WTC11 (cell line): ENCODE results near the gene HCRTR1. TPM values are rescaled to one million over a fixed set of nuclear protein-coding genes. Genes with fewer than 3 reads are reported as not detected.
A peak's percentile ranks its signal among the peaks of the same experiment; 100 is the strongest.

Source experiments
- ATAC-seq: fragments of 200-7000 bp; cut with Tn5 transposase; 2 replicates; pipeline ENCODE4 v1.10.0; 2021; ENCODE audit warnings: mild to moderate bottlenecking, moderate library complexity
- CTCF ChIA-PET: fragments of 300-600 bp; sonication (Branson Sonifier 250); formaldehyde crosslinking; loops from one replicate; lab custom pipeline; 2021; ENCODE audit warnings: antibody characterized with exemption; lab: Charles Lee
- POLR2A ChIA-PET: fragments of 350-600 bp; sonication (Branson Sonifier 250); formaldehyde crosslinking; loops from one replicate; lab custom pipeline; 2021; ENCODE audit warnings: antibody characterized with exemption; lab: Charles Lee
- DNase-seq: peaks from one replicate; pipeline ENCODE4 v3.0.0; 2021; ENCODE audit warnings: low spot score
- H3K27ac Mint-ChIP-seq: 2 replicates; pipeline ENCODE4 v1.8.0; 2021; ENCODE audit warnings: mixed read lengths
- H3K27me3 Mint-ChIP-seq: 2 replicates; pipeline ENCODE4 v1.8.0; 2021; ENCODE audit warnings: low read depth, mild to moderate bottlenecking, moderate library complexity, mixed read lengths
- H3K36me3 Mint-ChIP-seq: 2 replicates; pipeline ENCODE4 v1.8.0; 2021; ENCODE audit warnings: mixed read lengths
- H3K4me1 Mint-ChIP-seq: 2 replicates; pipeline ENCODE4 v1.8.0; 2022; ENCODE audit warnings: mixed read lengths
- H3K4me3 Mint-ChIP-seq: 2 replicates; pipeline ENCODE4 v1.8.0; 2021; ENCODE audit warnings: mild to moderate bottlenecking, moderate library complexity, mixed read lengths
- H3K9me3 Mint-ChIP-seq: 2 replicates; pipeline ENCODE4 v1.8.0; 2021; ENCODE audit warnings: mixed read lengths
- CBFB ChIP-seq: sonication (generic); formaldehyde crosslinking; IDR thresholded peaks from 2 replicates; pipeline ENCODE4 v1.8.1; 2022; ENCODE audit warnings: mild to moderate bottlenecking, low read depth, missing genetic modification reagents
- CREB1 ChIP-seq: sonication (generic); formaldehyde crosslinking; IDR thresholded peaks from 2 replicates; pipeline ENCODE4 v1.8.0; 2023; ENCODE audit warnings: mild to moderate bottlenecking, missing genetic modification reagents
- E2F1 ChIP-seq: sonication (generic); formaldehyde crosslinking; IDR thresholded peaks from 2 replicates; pipeline ENCODE4 v1.8.0; 2022; ENCODE audit warnings: mild to moderate bottlenecking, missing genetic modification reagents
- EMX1 ChIP-seq: fragments of 250-450 bp; sonication (Bioruptor Pico); IDR thresholded peaks from 2 replicates; pipeline ENCODE4 v1.8.0; 2021; ENCODE audit warnings: mild to moderate bottlenecking
- ERG ChIP-seq: fragments of 250-450 bp; sonication (Bioruptor Pico); IDR thresholded peaks from 2 replicates; pipeline ENCODE4 v1.8.0; 2021; ENCODE audit warnings: mild to moderate bottlenecking
- FOXP1 ChIP-seq: sonication (generic); formaldehyde crosslinking; IDR thresholded peaks from 2 replicates; pipeline ENCODE4 v1.8.0; 2022; ENCODE audit warnings: missing genetic modification reagents, mild to moderate bottlenecking, moderate library complexity, borderline replicate concordance
- IRF1 ChIP-seq: sonication (generic); formaldehyde crosslinking; IDR thresholded peaks from 2 replicates; pipeline ENCODE4 v1.8.0; 2023; ENCODE audit warnings: missing genetic modification reagents
- JUN ChIP-seq: sonication (generic); formaldehyde crosslinking; IDR thresholded peaks from 2 replicates; pipeline ENCODE4 v1.8.0; 2023; ENCODE audit warnings: mild to moderate bottlenecking, missing genetic modification reagents
- MLX ChIP-seq: sonication (generic); formaldehyde crosslinking; IDR thresholded peaks from 2 replicates; pipeline ENCODE4 v1.8.1; 2023; ENCODE audit warnings: mild to moderate bottlenecking, missing genetic modification reagents, moderate library complexity
- NR2C2 ChIP-seq: sonication (generic); formaldehyde crosslinking; IDR thresholded peaks from 2 replicates; pipeline ENCODE4 v1.8.0; 2022; ENCODE audit warnings: mild to moderate bottlenecking, missing genetic modification reagents
- RELA ChIP-seq: sonication (generic); formaldehyde crosslinking; IDR thresholded peaks from 2 replicates; pipeline ENCODE4 v1.8.1; 2022; ENCODE audit warnings: missing genetic modification reagents, mild to moderate bottlenecking, borderline replicate concordance
- SP1 ChIP-seq: sonication (generic); formaldehyde crosslinking; conservative IDR thresholded peaks from 2 replicates; pipeline ENCODE4 v1.8.1; 2022; ENCODE audit warnings: missing genetic modification reagents
- TEAD1 ChIP-seq: sonication (generic); formaldehyde crosslinking; IDR thresholded peaks from 2 replicates; pipeline ENCODE4 v1.8.0; 2022; ENCODE audit warnings: mild to moderate bottlenecking, missing genetic modification reagents
- TP53 ChIP-seq: sonication (generic); formaldehyde crosslinking; IDR thresholded peaks from 2 replicates; pipeline ENCODE4 v1.8.1; 2023; ENCODE audit warnings: mild to moderate bottlenecking, missing genetic modification reagents
- ZMAT4 ChIP-seq: fragments of 250-450 bp; sonication (Bioruptor Pico); IDR thresholded peaks from 2 replicates; pipeline ENCODE4 v1.9.0; 2021; ENCODE audit warnings: mild to moderate bottlenecking
- ZNF121 ChIP-seq: sonication (generic); formaldehyde crosslinking; IDR thresholded peaks from 2 replicates; pipeline ENCODE4 v1.8.0; 2023; ENCODE audit warnings: missing genetic modification reagents
- ZNF138 ChIP-seq: sonication (generic); formaldehyde crosslinking; conservative IDR thresholded peaks from 2 replicates; pipeline ENCODE4 v1.8.1; 2022; ENCODE audit warnings: mild to moderate bottlenecking, moderate library complexity, missing genetic modification reagents
- ZNF317 ChIP-seq: sonication (generic); formaldehyde crosslinking; IDR thresholded peaks from 2 replicates; pipeline ENCODE4 v1.8.1; 2023; ENCODE audit warnings: low read depth, mild to moderate bottlenecking, moderate library complexity, missing genetic modification reagents, borderline replicate concordance
- ZNF396 ChIP-seq: fragments of 250-450 bp; sonication (Bioruptor Pico); IDR thresholded peaks from 2 replicates; pipeline ENCODE4 v1.8.0; 2021; ENCODE audit warnings: mild to moderate bottlenecking, moderate library complexity, borderline replicate concordance
- ZSCAN18 ChIP-seq: fragments of 250-450 bp; sonication (Bioruptor Pico); IDR thresholded peaks from 2 replicates; pipeline ENCODE4 v2.1.2; 2022; ENCODE audit warnings: mild to moderate bottlenecking, moderate library complexity
- total RNA-seq: library from RNA; stranded (reverse); gene quantifications from 3 replicates; pipeline ENCODE4 v1.2.3, GENCODE V29; 2021

HCRTR1 gene
- total RNA-seq, 1 experiment from 2014 or later: 0.13 TPM

GRCh38 chr1:31625561-31626222 is 8.2 kb downstream of the HCRTR1 start (continued):
- TF ChIP-seq ZNF121 (CRISPR knock-in tag) (no peak), IRF1 (CRISPR knock-in tag) (no peak), SP1 (CRISPR knock-in tag) (no peak), E2F1 (CRISPR knock-in tag) (no peak), TEAD1 (CRISPR knock-in tag) (no peak), RELA (no peak), ZSCAN18 (CRISPR knock-in tag) (no peak), CREB1 (CRISPR knock-in tag) (no peak), ZMAT4 (no peak), NR2C2 (CRISPR knock-in tag) (no peak), EMX1 (CRISPR knock-in tag) (no peak), ERG (CRISPR knock-in tag) (no peak)

- Mint-ChIP-seq H3K27ac (no peak overlapping the region; the same call in 1 of the 2 replicates), H3K27me3 (no peaks in the 10 kb centered on the region)
- TF ChIP-seq CBFB (no peak), TP53 (CRISPR knock-in tag) (no peak), ZNF317 (CRISPR knock-in tag) (no peak), MLX (CRISPR knock-in tag) (no peak), ZNF396 (CRISPR knock-in tag) (no peak), JUN (CRISPR knock-in tag) (no peak), FOXP1 (CRISPR knock-in tag) (no peak), ZNF138 (CRISPR knock-in tag) (no peak)
- TF ChIP-seq, all 79 proteins: peak for 0
- H3K36me3 Mint-ChIP-seq: peaks cover 17% of the 10 kb centered on the region
- ATAC-seq: peak; percentile 50
- H3K4me1 Mint-ChIP-seq: 0 out of 2 replicates have a peak, but pooled peaks cover 4% of the 10 kb centered on the region
- ChIA-PET POLR2A (no interaction called here), CTCF (interaction anchor here (0.8 to 2.8 kb wide), 4 partner anchors 9 to 162 kb away, joined by 3 to 14 read pairs (median 4); partner anchors contain the start of gene HCRTR1)
- DNase-seq: no peak
- H3K4me3 Mint-ChIP-seq: no peak overlapping the region
- no peaks in the 10 kb centered on the region for H3K9me3 Mint-ChIP-seq
Observed at GRCh38 chr1:31626223-31627207, 9.0 kb downstream of the HCRTR1 start.
